HT-29 (cell line): ENCODE results near the gene MS4A7. TPM values are rescaled to one million over a fixed set of nuclear protein-coding genes. Genes with fewer than 3 reads are reported as not detected.

Source experiments
- total RNA-seq: library from RNA; depleted of rRNA; stranded (reverse); fragments of >200 nt; shearing (Covaris generic); gene quantifications from 2 replicates; pipeline ENCODE4 v1.2.3, GENCODE V29; 2014; rRNA removed

The MS4A7 gene
- total RNA-seq, 1 experiment from 2014 or later = not detected

Other genes starting within 250 kb of the MS4A7 start
- gene MS4A6A, start 195.4 kb upstream of the MS4A7 start, total RNA-seq = not detected in 2 replicates
- gene MS4A4E, start 135.4 kb upstream of the MS4A7 start, total RNA-seq = 0.43 TPM in 1 of 2 replicates, not detected in the other
- gene MS4A4A, start 97.9 kb upstream of the MS4A7 start, total RNA-seq = not detected in 2 replicates
- not detected in 2 replicates for gene MS4A6E, start 51.3 kb upstream of the MS4A7 start, total RNA-seq
- gene MS4A14, start 17.9 kb downstream of the MS4A7 start, total RNA-seq = not detected in 2 replicates
- gene MS4A5, start 51.0 kb downstream of the MS4A7 start, total RNA-seq = not detected in 2 replicates
- not detected in 2 replicates for gene MS4A1, start 77.3 kb downstream of the MS4A7 start, total RNA-seq
- not detected in 2 replicates for gene MS4A12, start 114.2 kb downstream of the MS4A7 start, total RNA-seq
- not detected in 2 replicates for gene MS4A13, start 136.9 kb downstream of the MS4A7 start, total RNA-seq